NB4 (cell line): ENCODE data around the gene RIMBP3C.

Source experiments
- POLR2A ChIP-seq: IDR thresholded peaks from 2 replicates; pipeline ENCODE4 v1.6.1; 2011; ENCODE audit warnings: mild to moderate bottlenecking; ENCODE audit not compliant: insufficient read length; ENCODE audit errors: extremely low read depth
- TF ChIP-seq, protein P1 (sequence below): IDR thresholded peaks from one replicate; pipeline ENCODE4 v1.5.1; 2012; ENCODE audit warnings: low read depth, low read length
- TF ChIP-seq, protein P2 (sequence below): IDR thresholded peaks from 2 replicates; pipeline ENCODE4 v1.6.1; 2011; ENCODE audit warnings: low read depth, low read length

GRCh38 chr22:21568347-21569075 lies 17.2 kb upstream of the RIMBP3C start:
- TF ChIP-seq, protein P1, sequence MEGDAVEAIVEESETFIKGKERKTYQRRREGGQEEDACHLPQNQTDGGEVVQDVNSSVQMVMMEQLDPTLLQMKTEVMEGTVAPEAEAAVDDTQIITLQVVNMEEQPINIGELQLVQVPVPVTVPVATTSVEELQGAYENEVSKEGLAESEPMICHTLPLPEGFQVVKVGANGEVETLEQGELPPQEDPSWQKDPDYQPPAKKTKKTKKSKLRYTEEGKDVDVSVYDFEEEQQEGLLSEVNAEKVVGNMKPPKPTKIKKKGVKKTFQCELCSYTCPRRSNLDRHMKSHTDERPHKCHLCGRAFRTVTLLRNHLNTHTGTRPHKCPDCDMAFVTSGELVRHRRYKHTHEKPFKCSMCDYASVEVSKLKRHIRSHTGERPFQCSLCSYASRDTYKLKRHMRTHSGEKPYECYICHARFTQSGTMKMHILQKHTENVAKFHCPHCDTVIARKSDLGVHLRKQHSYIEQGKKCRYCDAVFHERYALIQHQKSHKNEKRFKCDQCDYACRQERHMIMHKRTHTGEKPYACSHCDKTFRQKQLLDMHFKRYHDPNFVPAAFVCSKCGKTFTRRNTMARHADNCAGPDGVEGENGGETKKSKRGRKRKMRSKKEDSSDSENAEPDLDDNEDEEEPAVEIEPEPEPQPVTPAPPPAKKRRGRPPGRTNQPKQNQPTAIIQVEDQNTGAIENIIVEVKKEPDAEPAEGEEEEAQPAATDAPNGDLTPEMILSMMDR = no peak
- no peak for TF ChIP-seq POLR2A
- TF ChIP-seq, protein P2, sequence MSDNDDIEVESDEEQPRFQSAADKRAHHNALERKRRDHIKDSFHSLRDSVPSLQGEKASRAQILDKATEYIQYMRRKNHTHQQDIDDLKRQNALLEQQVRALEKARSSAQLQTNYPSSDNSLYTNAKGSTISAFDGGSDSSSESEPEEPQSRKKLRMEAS = no peak
